H1 (cell line): ENCODE measurements around the gene UBL4A. TPM values are rescaled to one million over a fixed set of nuclear protein-coding genes. Genes with fewer than 3 reads are reported as not detected.
A peak's percentile ranks its signal among the peaks of the same experiment; 100 is the strongest.

Experiments
- ASH2L ChIP-seq: fragments of 200-600, 300-600 bp; sonication (generic); IDR thresholded peaks from one replicate; pipeline ENCODE4 v1.7.1; 2017; ENCODE audit warnings: low read length
- BCL11A ChIP-seq, 2 experiments: IDR thresholded peaks; one replicate each; pipeline ENCODE4 v1.6.1; 2011; ENCODE audit warnings: low read depth in 2 of 2, low read length in 2 of 2, mild to moderate bottlenecking in 2 of 2
- BRCA1 ChIP-seq: IDR thresholded peaks from 2 replicates; pipeline ENCODE4 v1.6.1; 2012; ENCODE audit warnings: low read depth, low read length, improper control_type of control experiment
- CEBPB ChIP-seq: IDR thresholded peaks from 2 replicates; pipeline ENCODE4 v1.6.1; 2012; ENCODE audit warnings: low read depth, low read length
- CHD2 ChIP-seq: IDR thresholded peaks from 2 replicates; pipeline ENCODE4 v1.6.1; 2012; ENCODE audit warnings: low read length, improper control_type of control experiment
- CTCF ChIP-seq, 3 experiments: IDR thresholded peaks; 1 replicate in 2 of 3; 2 replicates in 1 of 3; pipeline versions ENCODE4 v1.5.1 to v1.6.1; 2011; ENCODE audit warnings: low read length in 3 of 3, mild to moderate bottlenecking in 3 of 3, inconsistent platforms in 2 of 3, low read depth in 1 of 3, moderate library complexity in 1 of 3; ENCODE audit not compliant: insufficient read depth in 1 of 3; ENCODE audit errors: control extremely low read depth in 1 of 3
- E2F6 ChIP-seq: IDR thresholded peaks from 2 replicates; pipeline ENCODE4 v1.6.1; 2012; ENCODE audit warnings: inconsistent platforms
- EP300 ChIP-seq, 2 experiments: IDR thresholded peaks; 1 replicate in 1 of 2; 2 replicates in 1 of 2; pipeline ENCODE4 v1.6.1; 2011 to 2012; ENCODE audit warnings: low read depth in 2 of 2, low read length in 2 of 2, mild to moderate bottlenecking in 2 of 2, borderline replicate concordance in 1 of 2, inconsistent platforms in 1 of 2, moderate library complexity in 1 of 2
- FOSL1 ChIP-seq: IDR thresholded peaks from 2 replicates; pipeline ENCODE4 v1.6.1; 2011; ENCODE audit warnings: mild to moderate bottlenecking, low read depth, low read length, moderate library complexity; ENCODE audit not compliant: insufficient read depth
- JUN ChIP-seq: IDR thresholded peaks from 2 replicates; pipeline ENCODE4 v1.6.1; 2011; ENCODE audit warnings: low read depth, mild to moderate bottlenecking, improper control_type of control experiment, low read length
- KDM5A ChIP-seq: fragments of 200-600 bp; IDR thresholded peaks from 2 replicates; pipeline ENCODE4 v1.7.1; 2012; ENCODE audit warnings: mild to moderate bottlenecking, low read length, inconsistent platforms, mixed read lengths
- POLR2A ChIP-seq, 2 experiments: IDR thresholded peaks; 1 replicate in 1 of 2; 2 replicates in 1 of 2; pipeline ENCODE4 v1.6.1; 2011; ENCODE audit warnings: low read depth in 2 of 2, low read length in 2 of 2, mild to moderate bottlenecking in 2 of 2; ENCODE audit errors: control extremely low read depth in 1 of 2
- RAD21 ChIP-seq, 2 experiments: IDR thresholded peaks in 1 of 2; conservative IDR thresholded peaks in 1 of 2; 2 replicates each; pipeline ENCODE4 v1.6.1; 2011; ENCODE audit warnings: low read depth in 2 of 2, low read length in 2 of 2, improper control_type of control experiment in 1 of 2, inconsistent platforms in 1 of 2, mild to moderate bottlenecking in 1 of 2, moderate library complexity in 1 of 2
- RFX5 ChIP-seq: IDR thresholded peaks from 2 replicates; pipeline ENCODE4 v1.6.1; 2011; ENCODE audit warnings: low read depth, low read length, improper control_type of control experiment, borderline replicate concordance
- SAP30 ChIP-seq: fragments of 300-600 bp; sonication (generic); IDR thresholded peaks from 2 replicates; pipeline ENCODE4 v1.7.1; 2012; ENCODE audit warnings: low read length, moderate library complexity, mild to moderate bottlenecking, inconsistent platforms; ENCODE audit not compliant: insufficient read depth, insufficient replicate concordance
- TAF7 ChIP-seq: optimal IDR thresholded peaks from 2 replicates; pipeline ENCODE3; 2011; ENCODE audit warnings: low read depth, mild to moderate bottlenecking, inconsistent platforms, low read length, moderate library complexity, borderline replicate concordance
- polyA plus RNA-seq, 7 experiments: library from polyadenylated mRNA; depleted of rRNA in 3 of 7; stranded (reverse) in 5 of 7; unstranded in 2 of 7; fragments of >200 nt in 5 of 7; fragments of 200-250 nt in 2 of 7; gene quantifications; 1 replicate in 5 of 7; 2 replicates in 1 of 7; 4 replicates in 1 of 7; pipeline versions ENCODE4 v1.2.1 to v1.2.3, GENCODE V29; 2011 to 2013; ENCODE audit warnings: missing spikeins in 2 of 7, mixed read lengths in 2 of 7
- total RNA-seq: library from RNA; stranded (reverse); fragmentation: NEBNext Ultra II Directional; extraction: Animal tissue kit (Norgen Biotek cat#: 25700); gene quantifications from 2 replicates; pipeline ENCODE4 v1.2.1, GENCODE V29; 2021
- TF ChIP-seq, protein P1 (sequence below): IDR thresholded peaks from 2 replicates; pipeline ENCODE4 v1.6.1; 2011; ENCODE audit warnings: low read length, improper control_type of control experiment

Gene UBL4A
- total and polyA plus RNA-seq, 2 of the 8 experiments (the other 6 are each of a cell fraction or from before 2014, with no cell fraction given): 23.1 to 31.7 TPM

GRCh38 chrX:154516656-154517100 is 30.3 kb upstream of the UBL4A start (continued):
- TF ChIP-seq CTCF (IDR thresholded peaks at IDR 0.05; ENCODE audit: control extremely low read depth in 1 of 3, insufficient read depth in 1 of 3, low read depth in 1 of 3, low read length in 3 of 3): no peak
- no peak for TF ChIP-seq CHD2
- TF ChIP-seq TAF7: no peak
- no peak for TF ChIP-seq FOSL1
- no peak for TF ChIP-seq JUN
- no peak for TF ChIP-seq RAD21 (IDR thresholded peaks at IDR 0.05 in 1 of 2, conservative IDR thresholded peaks at IDR 0.05 in 1 of 2; ENCODE audit: low read depth in 2 of 2, low read length in 2 of 2)
- no peak for TF ChIP-seq EP300 (IDR thresholded peaks at IDR 0.05; ENCODE audit: borderline replicate concordance in 1 of 2, low read depth in 2 of 2, low read length in 2 of 2)
- TF ChIP-seq ASH2L: peak; percentile 8
- TF ChIP-seq BCL11A (IDR thresholded peaks at IDR 0.05; ENCODE audit: low read depth in 2 of 2, low read length in 2 of 2): no peak
- TF ChIP-seq CEBPB: 0 out of 2 replicates have a peak, but pooled peaks have one; percentile 5
- TF ChIP-seq E2F6: no peak
- TF ChIP-seq BRCA1: no peak
- TF ChIP-seq POLR2A (IDR thresholded peaks at IDR 0.05; ENCODE audit: control extremely low read depth in 1 of 2, low read depth in 2 of 2, low read length in 2 of 2): 0 out of 3 replicates have a peak, but pooled peaks of 1 of the 2 experiments have one; percentile 41
- no peak for TF ChIP-seq SAP30
- no peak for TF ChIP-seq KDM5A
- TF ChIP-seq, protein P1, sequence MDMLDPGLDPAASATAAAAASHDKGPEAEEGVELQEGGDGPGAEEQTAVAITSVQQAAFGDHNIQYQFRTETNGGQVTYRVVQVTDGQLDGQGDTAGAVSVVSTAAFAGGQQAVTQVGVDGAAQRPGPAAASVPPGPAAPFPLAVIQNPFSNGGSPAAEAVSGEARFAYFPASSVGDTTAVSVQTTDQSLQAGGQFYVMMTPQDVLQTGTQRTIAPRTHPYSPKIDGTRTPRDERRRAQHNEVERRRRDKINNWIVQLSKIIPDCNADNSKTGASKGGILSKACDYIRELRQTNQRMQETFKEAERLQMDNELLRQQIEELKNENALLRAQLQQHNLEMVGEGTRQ: peak; percentile 68
- TF ChIP-seq RFX5: no peak
